ENCODE results near the gene LHX4. TPM values are rescaled to one million over a fixed set of nuclear protein-coding genes. Genes with fewer than 3 reads are reported as not detected.
A peak's percentile ranks its signal among the peaks of the same experiment; 100 is the strongest.

LHX4 gene
- total and polyA plus RNA-seq, 2 of the 4 experiments (the other 2 are of a cell fraction), result 0.05 to 0.18 TPM

GRCh38 chr1:180286417-180286816 lies 56.4 kb downstream of the LHX4 start:
- Histone ChIP-seq H3K56ac (ENCODE audit: extremely low read depth, insufficient read depth, low read length) (no peak overlapping the region), H3K27ac (ENCODE audit: insufficient read depth, low read length) (no peak overlapping the region), H3K9me3 (ENCODE audit: control insufficient read depth, insufficient read depth, low read length) (no peaks in the 10 kb centered on the region), H3K36me3 (ENCODE audit: control insufficient read depth, insufficient read depth, low read length) (peaks cover 9% of the 10 kb centered on the region), H4K20me1 (ENCODE audit: insufficient read depth, low read length) (peaks cover 6% of the 10 kb centered on the region; the same call in 1 of the 2 replicates), H3K18ac (ENCODE audit: low read depth, low read length) (no peak overlapping the region), H3K4me3 (ENCODE audit: insufficient read depth, low read depth, low read length) (no peak overlapping the region), H2AFZ (replicated peaks; ENCODE audit: low read length, poor library complexity) (no peak overlapping the region), H3K27me3 (ENCODE audit: control insufficient read depth, insufficient read depth, low read length) (no peaks in the 10 kb centered on the region), H4K8ac (ENCODE audit: low read depth in 2 of 2, low read length in 2 of 2) (no peak overlapping the region), H3K9ac (ENCODE audit: low read depth, low read length) (no peak overlapping the region), H2BK120ac (ENCODE audit: low read depth, low read length) (no peak overlapping the region), H3K79me1 (ENCODE audit: low read depth in 1 of 2, low read length in 2 of 2) (peaks cover 0 to 6% of the 10 kb centered on the region in 2 experiments; a peak in 2 of 4 replicates), H3K4me1 (ENCODE audit: control insufficient read depth, insufficient read depth, low read length) (no peaks in the 10 kb centered on the region; the same call in 1 of the 2 replicates), H2BK15ac (ENCODE audit: low read depth, low read length) (no peak overlapping the region), H3K4ac (ENCODE audit: low read depth, low read length) (no peak overlapping the region), H2BK5ac (ENCODE audit: low read depth, low read length, poor library complexity, severe bottlenecking) (no peak overlapping the region), H3K9me1 (ENCODE audit: insufficient read depth, low read length) (0 out of 2 replicates have a peak, but pooled peaks cover 6% of the 10 kb centered on the region), H2BK20ac (ENCODE audit: low read depth, low read length) (no peak overlapping the region), H4K91ac (ENCODE audit: insufficient read depth, low read depth, low read length) (no peak overlapping the region), H3K23ac (ENCODE audit: low read depth, low read length) (no peak overlapping the region), H2AK5ac (ENCODE audit: low read depth, low read length) (no peak overlapping the region), H3K4me2 (ENCODE audit: low read depth, low read length) (no peak overlapping the region), H2AK9ac (replicated peaks; ENCODE audit: low read depth, low read length, poor library complexity) (no peak overlapping the region), H3K14ac (replicated peaks; ENCODE audit: low read depth, low read length) (no peak overlapping the region), H4K5ac (ENCODE audit: low read depth, low read length) (no peak overlapping the region)
- intact Hi-C loops (cut with micrococcal nuclease), result no loop called here
- no peak for DNase-seq
- dilution Hi-C loops (cut with HindIII; ENCODE audit: low sequenced_read_pairs, unreplicated experiment), result no loop called here
- POLR2A ChIA-PET (ENCODE audit: unreplicated experiment), result no interaction called here
- no TSS peak for BruUV-seq (replicated peaks)
- CTCF ChIA-PET, result interaction anchor here (1.3 kb wide), 1 partner anchor 16 kb away, joined by 3 read pairs; no protein-coding TSS in a partner anchor
- ATAC-seq (ENCODE audit: low read depth), result no peak
- in situ Hi-C loops (cut with MboI; ENCODE audit: low sequenced_read_pairs), result no loop called here
- TF ChIP-seq USF2 (IDR thresholded peaks at IDR 0.05; ENCODE audit: low read depth, low read length) (no peak), SMC3 (IDR thresholded peaks at IDR 0.05; ENCODE audit: low read depth, low read length) (no peak), CEBPB (IDR thresholded peaks at IDR 0.05; ENCODE audit: low read depth, low read length) (0 out of 2 replicates have a peak, but pooled peaks have one; percentile 16), CHD1 (IDR thresholded peaks at IDR 0.05; ENCODE audit: low read depth, low read length) (no peak), RCOR1 (IDR thresholded peaks at IDR 0.05; ENCODE audit: insufficient replicate concordance, low read length) (no peak), RAD21 (IDR thresholded peaks at IDR 0.05; ENCODE audit: low read length) (no peak), MAFK (IDR thresholded peaks at IDR 0.05; ENCODE audit: low read depth, low read length) (no peak), CTCF (conservative IDR thresholded peaks at IDR 0.05; ENCODE audit: low read depth, low read length) (no peak)

Measured in IMR-90 (cell line).